GM12892 (cell line): Measurements from ENCODE around the gene CDKAL1.

ENCODE experiments used
- POLR2A ChIP-seq: IDR thresholded peaks from 2 replicates; pipeline ENCODE4 v1.6.1; 2011; ENCODE audit warnings: low read depth, low read length, control low read depth
- POLR2AphosphoS5 ChIP-seq: IDR thresholded peaks from 2 replicates; pipeline ENCODE4 v1.6.1; 2011; ENCODE audit warnings: low read depth, low read length, control low read depth

DNA sequence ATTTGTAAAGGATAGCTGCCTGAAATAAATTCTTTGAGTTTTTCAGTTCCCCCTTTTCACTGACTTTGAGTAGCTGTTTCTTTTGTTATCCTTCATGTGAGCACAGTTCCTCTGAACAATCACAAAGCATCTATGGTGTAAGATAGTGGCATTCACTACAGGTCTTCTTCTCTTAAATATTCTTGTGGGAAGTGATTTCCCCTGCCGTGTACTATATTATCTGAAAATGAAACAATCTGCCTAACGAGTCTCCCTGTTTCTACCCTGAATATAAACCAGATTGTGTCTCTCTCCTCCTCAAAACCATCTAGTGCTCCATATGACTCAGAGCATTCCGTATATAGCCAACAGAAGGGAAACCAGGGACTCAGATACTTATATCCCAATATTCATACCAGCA is 679.2 kb downstream of the CDKAL1 start:
- TF ChIP-seq POLR2A: no peak
- TF ChIP-seq POLR2AphosphoS5: no peak
